Measurements from ENCODE around the gene RAB8B. TPM values are rescaled to one million over a fixed set of nuclear protein-coding genes. Genes with fewer than 3 reads are reported as not detected.

The RAB8B gene
- total and polyA plus RNA-seq, 5 donors from 2014 or later, result 67.4 to 114 (median 77.7) TPM

- H3K27ac Mint-ChIP-seq, result no peak overlapping the region
- no peak overlapping the region for H3K4me3 Mint-ChIP-seq
- H3K4me1 Mint-ChIP-seq, result peaks cover 7 to 20% (median 16%) of the 10 kb centered on the region in 4 donors
- H3K27me3 ChIP-seq (ENCODE audit: control insufficient read depth, insufficient read depth, low read length), result no peaks in the 10 kb centered on the region
- H3K36me3 Mint-ChIP-seq, result peaks cover 28% of the 10 kb centered on the region
- H3K36me3 ChIP-seq (ENCODE audit: control insufficient read depth, insufficient read depth, low read length), result peaks cover 9% of the 10 kb centered on the region
- ATAC-seq (ENCODE audit: low read depth in 2 of 2) (no peak), DNase-seq (no peak)
- no peaks in the 10 kb centered on the region for H3K9me3 Mint-ChIP-seq
- H3K27me3 Mint-ChIP-seq, result no peaks in the 10 kb centered on the region
- no peak overlapping the region for H3K27ac ChIP-seq (ENCODE audit: insufficient read depth, low read length, poor library complexity, severe bottlenecking)
- no peak overlapping the region for H3K4me3 ChIP-seq (ENCODE audit: low read depth, low read length)
- H3K9me3 ChIP-seq (ENCODE audit: control insufficient read depth in 2 of 2, low read length in 2 of 2), result no peaks in the 10 kb centered on the region
- peaks cover 5% of the 10 kb centered on the region for H3K4me1 ChIP-seq (ENCODE audit: control insufficient read depth, insufficient read depth, low read length, poor library complexity, severe bottlenecking)
Measured at GRCh38 chr15:63283126-63283525, 93.7 kb downstream of the RAB8B start.

DNA sequence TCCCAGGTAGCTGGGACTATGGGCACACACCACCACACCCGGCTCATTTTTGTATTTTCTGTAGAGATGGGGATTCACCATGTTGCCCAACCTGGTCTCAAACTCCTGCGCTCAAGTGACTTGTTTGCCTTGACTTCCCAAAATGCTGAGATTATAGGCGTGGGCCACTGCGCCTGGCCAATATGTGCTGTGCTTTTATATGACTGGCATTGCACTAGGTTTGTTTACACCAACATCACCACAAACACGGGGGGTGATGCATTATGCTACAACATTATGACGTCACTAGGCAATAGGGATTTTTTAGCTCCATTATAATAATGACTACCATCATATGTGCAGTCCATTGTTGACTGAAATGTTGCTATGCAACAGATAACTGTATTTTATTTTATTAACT, 94.9 kb downstream of the RAB8B start:
- no peaks in the 10 kb centered on the region for H3K27me3 ChIP-seq (ENCODE audit: control insufficient read depth, insufficient read depth, low read length)
- no peaks in the 10 kb centered on the region for H3K9me3 ChIP-seq (ENCODE audit: control insufficient read depth in 2 of 2, low read length in 2 of 2)
- H3K36me3 Mint-ChIP-seq, result peaks cover 33% of the 10 kb centered on the region
- no peak overlapping the region for H3K4me3 Mint-ChIP-seq
- H3K4me1 Mint-ChIP-seq, result peaks cover 8 to 17% (median 13%) of the 10 kb centered on the region in 4 donors
- H3K36me3 ChIP-seq (ENCODE audit: control insufficient read depth, insufficient read depth, low read length), result peaks cover 12% of the 10 kb centered on the region
- H3K4me1 ChIP-seq (ENCODE audit: control insufficient read depth, insufficient read depth, low read length, poor library complexity, severe bottlenecking), result no peaks in the 10 kb centered on the region
- H3K27ac ChIP-seq (ENCODE audit: insufficient read depth, low read length, poor library complexity, severe bottlenecking), result no peak overlapping the region
- ATAC-seq (ENCODE audit: low read depth in 2 of 2) (no peak), DNase-seq (no peak)
- H3K4me3 ChIP-seq (ENCODE audit: low read depth, low read length), result no peak overlapping the region
- H3K9me3 Mint-ChIP-seq, result no peaks in the 10 kb centered on the region
- H3K27ac Mint-ChIP-seq, result no peak overlapping the region
- no peaks in the 10 kb centered on the region for H3K27me3 Mint-ChIP-seq

- H3K4me3 Mint-ChIP-seq, result no peak overlapping the region
- H3K27me3 Mint-ChIP-seq, result no peaks in the 10 kb centered on the region
- DNase-seq (no peak), ATAC-seq (ENCODE audit: low read depth in 2 of 2) (no peak)
- H3K4me1 Mint-ChIP-seq, result peaks cover 7 to 20% (median 13%) of the 10 kb centered on the region in 4 donors
- Histone ChIP-seq H3K4me1 (ENCODE audit: control insufficient read depth, insufficient read depth, low read length, poor library complexity, severe bottlenecking) (no peaks in the 10 kb centered on the region), H3K36me3 (ENCODE audit: control insufficient read depth, insufficient read depth, low read length) (peaks cover 12% of the 10 kb centered on the region), H3K4me3 (ENCODE audit: low read depth, low read length) (no peak overlapping the region), H3K27me3 (ENCODE audit: control insufficient read depth, insufficient read depth, low read length) (no peaks in the 10 kb centered on the region), H3K9me3 (ENCODE audit: control insufficient read depth in 2 of 2, low read length in 2 of 2) (no peaks in the 10 kb centered on the region), H3K27ac (ENCODE audit: insufficient read depth, low read length, poor library complexity, severe bottlenecking) (no peak overlapping the region)
- no peaks in the 10 kb centered on the region for H3K9me3 Mint-ChIP-seq
- H3K36me3 Mint-ChIP-seq, result peaks cover 33% of the 10 kb centered on the region
- peak overlapping the region in 1 of 3 donors; percentile 35 for H3K27ac Mint-ChIP-seq
Measured at GRCh38 chr15:63287109-63287508, 97.7 kb downstream of the RAB8B start.

- Mint-ChIP-seq H3K27me3 (no peaks in the 10 kb centered on the region), H3K27ac (peak overlapping the region in 2 of 3 donors; percentile 8 to 54), H3K4me1 (peaks cover 7 to 18% (median 12%) of the 10 kb centered on the region in 4 donors), H3K4me3 (no peak overlapping the region), H3K36me3 (peaks cover 35% of the 10 kb centered on the region), H3K9me3 (no peaks in the 10 kb centered on the region)
- no peak for ATAC-seq (ENCODE audit: low read depth in 2 of 2)
- Histone ChIP-seq H3K27ac (ENCODE audit: insufficient read depth, low read length, poor library complexity, severe bottlenecking) (no peak overlapping the region), H3K36me3 (ENCODE audit: control insufficient read depth, insufficient read depth, low read length) (peaks cover 12% of the 10 kb centered on the region), H3K27me3 (ENCODE audit: control insufficient read depth, insufficient read depth, low read length) (no peaks in the 10 kb centered on the region), H3K9me3 (ENCODE audit: control insufficient read depth in 2 of 2, low read length in 2 of 2) (no peaks in the 10 kb centered on the region), H3K4me1 (ENCODE audit: control insufficient read depth, insufficient read depth, low read length, poor library complexity, severe bottlenecking) (no peaks in the 10 kb centered on the region), H3K4me3 (ENCODE audit: low read depth, low read length) (peak overlapping the region; percentile 28)
- DNase-seq, result no peak
Measured at GRCh38 chr15:63288342-63288741, 98.9 kb downstream of the RAB8B start.

DNA sequence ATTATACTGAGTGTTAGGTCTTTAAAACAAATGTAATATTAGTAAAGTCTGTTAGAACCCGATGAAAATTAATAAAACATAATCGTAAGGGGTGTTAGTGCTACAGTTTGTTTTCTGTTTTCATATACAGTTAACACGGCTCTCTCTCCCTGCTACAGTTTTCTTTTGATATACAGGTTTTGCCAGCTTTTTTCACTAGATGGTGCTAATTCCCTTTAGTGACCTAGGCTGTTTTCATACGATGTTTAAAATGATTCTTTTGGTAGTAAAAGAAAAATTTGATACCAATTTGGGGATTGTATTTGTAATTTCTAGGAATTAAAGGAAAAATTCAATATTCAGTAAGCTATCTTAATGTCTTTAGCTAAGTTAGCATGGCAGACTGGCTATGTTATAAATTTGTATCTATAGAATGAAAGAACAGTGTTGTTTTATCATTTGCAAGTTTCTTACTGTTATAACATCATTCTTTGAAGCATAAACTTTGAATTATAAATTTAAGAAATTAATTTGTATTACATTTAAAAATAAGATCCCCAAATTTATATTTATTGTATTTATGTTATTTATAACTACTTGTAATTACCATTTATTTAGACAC, 99.5 kb downstream of the RAB8B start:
- ATAC-seq (ENCODE audit: low read depth in 2 of 2), result peak in 1 of 2 donors; percentile 58
- peaks cover 9% of the 10 kb centered on the region for H3K36me3 ChIP-seq (ENCODE audit: control insufficient read depth, insufficient read depth, low read length)
- peaks cover 34% of the 10 kb centered on the region for H3K36me3 Mint-ChIP-seq
- peak overlapping the region in 2 of 3 donors; percentile 8 to 54 for H3K27ac Mint-ChIP-seq
- peaks cover 6 to 14% (median 8%) of the 10 kb centered on the region in 4 donors for H3K4me1 Mint-ChIP-seq
- H3K4me1 ChIP-seq (ENCODE audit: control insufficient read depth, insufficient read depth, low read length, poor library complexity, severe bottlenecking), result no peaks in the 10 kb centered on the region
- H3K4me3 ChIP-seq (ENCODE audit: low read depth, low read length), result peak overlapping the region; percentile 28
- no peak overlapping the region for H3K27ac ChIP-seq (ENCODE audit: insufficient read depth, low read length, poor library complexity, severe bottlenecking)
- no peaks in the 10 kb centered on the region for H3K9me3 Mint-ChIP-seq
- DNase-seq, result peak in 2 of 3 donors; percentile 56 to 68
- H3K9me3 ChIP-seq (ENCODE audit: control insufficient read depth in 2 of 2, low read length in 2 of 2), result no peaks in the 10 kb centered on the region
- no peaks in the 10 kb centered on the region for H3K27me3 ChIP-seq (ENCODE audit: control insufficient read depth, insufficient read depth, low read length)
- H3K27me3 Mint-ChIP-seq, result no peaks in the 10 kb centered on the region
- H3K4me3 Mint-ChIP-seq, result no peak overlapping the region

DNA sequence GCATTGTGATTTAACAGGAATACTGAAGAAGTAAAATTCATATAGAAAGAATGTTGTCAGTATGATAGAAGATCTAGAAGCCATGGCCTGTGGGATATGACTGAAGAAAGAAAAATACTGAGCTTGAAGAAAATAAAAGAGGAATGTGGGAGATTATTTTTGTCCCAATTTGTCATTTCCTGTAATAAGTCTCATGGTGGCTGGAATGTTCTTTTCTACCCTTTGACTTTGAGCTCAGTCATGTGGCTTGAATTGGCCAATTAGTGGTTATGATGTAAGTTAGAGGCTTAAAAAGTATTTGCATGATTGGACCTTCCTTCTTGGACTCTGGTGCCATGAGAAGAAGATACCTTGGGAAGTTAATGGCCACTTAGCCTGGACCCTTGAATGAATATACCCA, 102.1 kb downstream of the RAB8B start:
- no peak overlapping the region for H3K4me3 ChIP-seq (ENCODE audit: low read depth, low read length)
- H3K36me3 ChIP-seq (ENCODE audit: control insufficient read depth, insufficient read depth, low read length), result peaks cover 6% of the 10 kb centered on the region
- no peaks in the 10 kb centered on the region for H3K27me3 Mint-ChIP-seq
- no peaks in the 10 kb centered on the region for H3K27me3 ChIP-seq (ENCODE audit: control insufficient read depth, insufficient read depth, low read length)
- ATAC-seq (ENCODE audit: low read depth in 2 of 2) (no peak), DNase-seq (no peak)
- no peaks in the 10 kb centered on the region for H3K4me1 ChIP-seq (ENCODE audit: control insufficient read depth, insufficient read depth, low read length, poor library complexity, severe bottlenecking)
- no peak overlapping the region for H3K4me3 Mint-ChIP-seq
- H3K9me3 ChIP-seq (ENCODE audit: control insufficient read depth in 2 of 2, low read length in 2 of 2), result no peaks in the 10 kb centered on the region
- peaks cover 6 to 22% (median 10%) of the 10 kb centered on the region in 4 donors for H3K4me1 Mint-ChIP-seq
- H3K27ac ChIP-seq (ENCODE audit: insufficient read depth, low read length, poor library complexity, severe bottlenecking), result no peak overlapping the region
- no peak overlapping the region for H3K27ac Mint-ChIP-seq
- no peaks in the 10 kb centered on the region for H3K9me3 Mint-ChIP-seq
- peaks cover 47% of the 10 kb centered on the region for H3K36me3 Mint-ChIP-seq

DNA sequence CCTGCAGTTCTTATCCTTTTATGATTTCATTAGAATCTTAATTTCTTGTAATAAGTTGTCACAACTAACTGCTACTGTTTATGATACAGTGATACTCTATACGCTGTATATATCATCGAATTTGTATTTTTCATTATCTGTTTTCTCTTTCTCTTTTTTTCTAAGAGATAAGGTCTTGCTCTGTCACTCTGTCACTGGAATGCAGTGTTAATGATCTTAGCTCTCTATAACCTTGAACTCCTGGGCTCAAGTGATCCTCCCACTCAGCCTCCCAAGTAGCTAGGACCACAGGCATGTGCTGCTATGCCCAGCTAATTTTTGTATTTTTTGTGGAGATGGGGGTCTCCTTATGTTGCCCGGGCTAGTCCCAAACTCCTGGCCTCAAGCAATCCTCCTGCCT, 102.8 kb downstream of the RAB8B start:
- Histone ChIP-seq H3K36me3 (ENCODE audit: control insufficient read depth, insufficient read depth, low read length) (peaks cover 8% of the 10 kb centered on the region), H3K4me1 (ENCODE audit: control insufficient read depth, insufficient read depth, low read length, poor library complexity, severe bottlenecking) (no peaks in the 10 kb centered on the region), H3K27me3 (ENCODE audit: control insufficient read depth, insufficient read depth, low read length) (no peaks in the 10 kb centered on the region), H3K27ac (ENCODE audit: insufficient read depth, low read length, poor library complexity, severe bottlenecking) (no peak overlapping the region), H3K4me3 (ENCODE audit: low read depth, low read length) (no peak overlapping the region), H3K9me3 (ENCODE audit: control insufficient read depth in 2 of 2, low read length in 2 of 2) (no peaks in the 10 kb centered on the region)
- H3K9me3 Mint-ChIP-seq, result no peaks in the 10 kb centered on the region
- DNase-seq (no peak), ATAC-seq (ENCODE audit: low read depth in 2 of 2) (no peak)
- no peak overlapping the region for H3K27ac Mint-ChIP-seq
- no peak overlapping the region for H3K4me3 Mint-ChIP-seq
- no peaks in the 10 kb centered on the region for H3K27me3 Mint-ChIP-seq
- H3K36me3 Mint-ChIP-seq, result peaks cover 40% of the 10 kb centered on the region
- peaks cover 6 to 22% (median 10%) of the 10 kb centered on the region in 4 donors for H3K4me1 Mint-ChIP-seq

- Histone ChIP-seq H3K4me1 (ENCODE audit: control insufficient read depth, insufficient read depth, low read length, poor library complexity, severe bottlenecking) (no peaks in the 10 kb centered on the region), H3K9me3 (ENCODE audit: control insufficient read depth in 2 of 2, low read length in 2 of 2) (no peaks in the 10 kb centered on the region), H3K27me3 (ENCODE audit: control insufficient read depth, insufficient read depth, low read length) (no peaks in the 10 kb centered on the region), H3K4me3 (ENCODE audit: low read depth, low read length) (no peak overlapping the region), H3K36me3 (ENCODE audit: control insufficient read depth, insufficient read depth, low read length) (peaks cover 14% of the 10 kb centered on the region), H3K27ac (ENCODE audit: insufficient read depth, low read length, poor library complexity, severe bottlenecking) (no peak overlapping the region)
- DNase-seq (no peak), ATAC-seq (ENCODE audit: low read depth in 2 of 2) (no peak)
- Mint-ChIP-seq H3K36me3 (peaks cover 39% of the 10 kb centered on the region), H3K4me3 (no peak overlapping the region), H3K9me3 (no peaks in the 10 kb centered on the region), H3K27me3 (no peaks in the 10 kb centered on the region), H3K4me1 (peaks cover 6 to 24% (median 10%) of the 10 kb centered on the region in 4 donors), H3K27ac (no peak overlapping the region)
Measured at GRCh38 chr15:63292771-63293170, 103.4 kb downstream of the RAB8B start.
